Effector memory CD4-positive, alpha-beta T cell (primary cell): ENCODE data around the gene CTSD.

ENCODE experiments used
- DNase-seq, 3 donors: peaks; one replicate each; pipeline ENCODE4 v3.0.0-alpha.2; 2020
- H3K27ac ChIP-seq: 2 replicates; pipeline ENCODE4 v1.7.0; 2013; ENCODE audit warnings: mild to moderate bottlenecking, low read length, moderate library complexity; ENCODE audit not compliant: insufficient read depth, poor library complexity, severe bottlenecking
- H3K27me3 ChIP-seq: replicated peaks from 2 replicates; pipeline ENCODE4 v1.7.0; 2013; ENCODE audit warnings: mild to moderate bottlenecking, low read length; ENCODE audit not compliant: insufficient read depth, control insufficient read depth, poor library complexity, severe bottlenecking
- H3K36me3 ChIP-seq: 2 replicates; pipeline ENCODE4 v1.7.0; 2013; ENCODE audit warnings: mild to moderate bottlenecking, low read length, moderate library complexity; ENCODE audit not compliant: control insufficient read depth, insufficient read depth
- H3K4me1 ChIP-seq: 2 replicates; pipeline ENCODE4 v1.7.0; 2013; ENCODE audit warnings: low read length, mild to moderate bottlenecking; ENCODE audit not compliant: control insufficient read depth, insufficient read depth, poor library complexity, severe bottlenecking
- H3K4me3 ChIP-seq: 2 replicates; pipeline ENCODE4 v1.7.0; 2013; ENCODE audit warnings: low read length, low read depth, mild to moderate bottlenecking; ENCODE audit not compliant: insufficient read depth, poor library complexity, severe bottlenecking
- H3K9me3 ChIP-seq: 2 replicates; pipeline ENCODE4 v1.7.0; 2013; ENCODE audit warnings: mild to moderate bottlenecking, low read length, moderate library complexity; ENCODE audit not compliant: control insufficient read depth

CTSD gene

GRCh38 chr11:1749395-1750351 is 14.1 kb downstream of the CTSD start:
- Histone ChIP-seq H3K27ac (no peak overlapping the region), H3K4me3 (no peak overlapping the region), H3K9me3 (no peaks in the 10 kb centered on the region)

GRCh38 chr11:1748636-1749394 is 14.9 kb downstream of the CTSD start:
- DNase-seq, result no peak
- H3K9me3 ChIP-seq, result no peaks in the 10 kb centered on the region
- H3K4me3 ChIP-seq, result no peak overlapping the region
- H3K27me3 ChIP-seq, result peaks cover 7% of the 10 kb centered on the region
- no peak overlapping the region for H3K27ac ChIP-seq
- H3K4me1 ChIP-seq, result peaks cover 12% of the 10 kb centered on the region
- peaks cover 18% of the 10 kb centered on the region for H3K36me3 ChIP-seq

More at GRCh38 chr11:1749395-1750351, 14.1 kb downstream of the CTSD start:
- Histone ChIP-seq H3K4me1 (peaks cover 12% of the 10 kb centered on the region), H3K36me3 (peaks cover 26% of the 10 kb centered on the region), H3K27me3 (peaks cover 7% of the 10 kb centered on the region)
- DNase-seq, result no peak

GRCh38 chr11:1747753-1748635 is 15.7 kb downstream of the CTSD start:
- H3K36me3 ChIP-seq, result peaks cover 10% of the 10 kb centered on the region
- no peak overlapping the region for H3K27ac ChIP-seq
- no peaks in the 10 kb centered on the region for H3K9me3 ChIP-seq
- peaks cover 12% of the 10 kb centered on the region for H3K4me1 ChIP-seq
- no peak overlapping the region for H3K4me3 ChIP-seq
- no peak for DNase-seq
- H3K27me3 ChIP-seq, result peaks cover 7% of the 10 kb centered on the region

DNA sequence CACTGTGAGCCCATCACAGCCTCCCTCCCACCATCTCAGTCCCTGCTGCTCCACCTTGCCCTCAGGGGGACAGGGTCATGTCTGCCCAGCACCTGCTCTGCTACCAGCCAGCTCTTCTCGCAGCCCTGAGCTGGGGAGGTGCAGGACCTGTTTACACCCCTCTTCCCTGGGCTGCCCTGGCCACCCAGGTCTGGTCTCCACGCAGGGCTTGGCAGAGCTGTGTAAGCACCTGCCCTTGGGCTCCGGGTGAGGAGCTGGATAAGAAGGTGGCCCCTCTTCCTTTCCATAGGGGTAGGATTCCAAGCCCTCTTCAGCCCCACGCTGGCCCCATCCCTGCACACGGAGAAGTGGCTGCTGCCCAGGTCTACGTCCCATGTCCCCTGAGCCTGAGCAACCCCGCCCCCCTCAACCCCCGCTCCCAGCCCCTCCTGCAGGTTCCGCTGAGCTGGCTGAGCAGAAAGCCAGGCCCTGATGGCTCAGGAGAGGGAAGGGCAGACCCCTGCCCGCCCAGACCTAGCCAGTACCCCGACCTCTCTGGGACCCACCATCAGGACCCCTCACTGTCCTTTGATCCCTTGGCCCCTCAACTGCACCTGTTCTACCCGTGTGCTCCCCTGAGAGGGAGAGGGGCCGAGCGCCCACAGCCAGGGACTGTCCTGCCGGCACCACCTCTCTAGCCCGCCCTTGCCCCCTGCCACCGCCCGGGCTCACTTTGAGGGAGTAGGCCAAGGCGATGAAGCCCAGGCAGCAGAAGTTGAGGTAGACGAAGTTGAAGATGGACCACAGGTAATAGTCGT is 16.6 kb downstream of the CTSD start:
- peaks cover 1% of the 10 kb centered on the region for H3K36me3 ChIP-seq
- no peak overlapping the region for H3K27ac ChIP-seq
- peaks cover 7% of the 10 kb centered on the region for H3K27me3 ChIP-seq
- DNase-seq, result no peak
- peaks cover 12% of the 10 kb centered on the region for H3K4me1 ChIP-seq
- H3K9me3 ChIP-seq, result no peaks in the 10 kb centered on the region
- no peak overlapping the region for H3K4me3 ChIP-seq

DNA sequence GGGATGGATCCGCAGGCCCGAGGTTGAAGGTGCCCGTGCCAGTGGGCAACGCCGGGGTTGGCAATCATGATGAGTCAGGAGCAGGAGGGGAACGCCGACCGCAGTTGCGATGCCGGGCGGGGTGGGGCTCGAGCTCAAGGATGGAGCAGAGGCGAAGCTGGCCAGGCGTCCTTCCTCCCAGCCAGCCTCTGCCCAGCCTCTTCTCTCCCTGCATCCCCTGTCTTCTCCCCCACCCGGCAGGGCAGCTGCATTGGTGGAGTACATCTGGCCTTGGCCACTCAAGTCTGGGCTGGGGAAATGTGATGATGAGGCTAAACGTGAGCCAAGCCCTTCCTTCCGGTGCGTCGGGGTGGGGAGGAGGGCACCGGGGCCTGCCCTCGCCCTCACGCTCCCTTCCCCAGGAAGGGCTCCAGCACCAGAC is 17.2 kb downstream of the CTSD start:
- no peak overlapping the region for H3K27ac ChIP-seq
- no peaks in the 10 kb centered on the region for H3K9me3 ChIP-seq
- peaks cover 7% of the 10 kb centered on the region for H3K27me3 ChIP-seq
- H3K4me3 ChIP-seq, result no peak overlapping the region
- peaks cover 12% of the 10 kb centered on the region for H3K4me1 ChIP-seq
- no peak for DNase-seq
- H3K36me3 ChIP-seq, result no peaks in the 10 kb centered on the region

DNA sequence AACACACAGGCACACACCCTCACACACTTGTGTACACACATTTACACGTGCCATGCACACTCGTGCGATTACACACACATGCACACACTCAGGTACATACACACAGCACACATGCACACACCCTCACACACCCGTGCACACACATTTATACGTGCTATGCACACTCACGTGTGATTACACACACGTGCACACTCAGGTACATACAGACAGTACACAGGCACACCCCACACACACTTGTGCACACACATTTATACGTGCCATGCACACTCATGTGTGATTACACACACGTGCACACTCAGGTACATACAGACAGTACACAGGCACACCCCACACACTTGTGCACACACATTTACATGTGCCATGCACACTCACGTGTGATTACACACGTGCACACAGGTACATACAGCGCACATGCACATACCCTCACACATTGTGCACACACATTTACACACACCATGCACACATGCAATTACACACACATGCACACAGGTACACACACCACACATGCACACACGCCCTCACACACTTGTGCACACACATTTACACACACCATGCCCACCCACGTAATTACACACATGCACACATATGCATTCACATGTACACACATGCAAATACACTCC is 17.9 kb downstream of the CTSD start:
- no peaks in the 10 kb centered on the region for H3K36me3 ChIP-seq
- peaks cover 12% of the 10 kb centered on the region for H3K4me1 ChIP-seq
- H3K9me3 ChIP-seq, result no peaks in the 10 kb centered on the region
- H3K4me3 ChIP-seq, result no peak overlapping the region
- peaks cover 7% of the 10 kb centered on the region for H3K27me3 ChIP-seq
- no peak for DNase-seq
- H3K27ac ChIP-seq, result no peak overlapping the region

DNA sequence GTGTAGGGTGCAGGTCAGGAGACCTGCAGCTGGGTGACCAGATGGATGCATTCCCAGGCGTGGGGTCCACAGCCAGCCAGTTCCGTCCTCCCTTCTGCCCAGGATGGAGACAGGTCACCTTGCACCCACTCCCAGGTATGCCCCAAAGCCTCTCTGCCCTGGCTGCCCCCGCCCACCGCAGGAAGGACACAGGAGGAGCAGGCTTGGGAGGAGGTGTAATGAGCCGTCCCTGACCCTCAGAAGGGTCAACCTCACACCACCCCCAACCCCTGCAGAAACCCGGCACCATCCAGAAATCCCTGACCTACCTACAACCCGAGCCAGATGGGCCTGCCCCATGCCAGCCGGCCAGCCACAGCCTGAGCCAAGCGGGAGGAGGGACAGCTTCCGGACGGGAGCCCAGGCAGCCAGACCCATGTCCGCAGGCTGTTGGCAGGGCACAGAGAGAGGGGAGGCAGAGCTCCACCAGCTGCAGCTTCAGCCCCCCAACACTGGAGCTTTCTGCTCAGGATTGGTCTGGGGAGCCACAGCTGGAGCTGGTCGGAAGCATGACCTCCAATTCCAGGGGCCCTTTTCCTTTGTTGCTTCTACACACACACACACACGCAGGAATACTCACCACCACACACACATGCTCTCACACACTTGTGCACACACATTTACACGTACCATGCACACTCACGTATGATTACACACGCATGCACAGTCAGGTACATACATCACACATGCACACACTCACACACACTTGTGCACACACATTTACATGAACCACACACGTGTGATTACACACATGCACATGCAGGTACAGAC is 18.6 kb downstream of the CTSD start:
- Histone ChIP-seq H3K9me3 (no peaks in the 10 kb centered on the region), H3K27me3 (peaks cover 1% of the 10 kb centered on the region), H3K36me3 (no peaks in the 10 kb centered on the region), H3K4me1 (peaks cover 11% of the 10 kb centered on the region), H3K27ac (no peak overlapping the region), H3K4me3 (no peak overlapping the region)
- DNase-seq, result no peak

- H3K4me3 ChIP-seq, result no peak overlapping the region
- H3K27ac ChIP-seq, result no peak overlapping the region
- DNase-seq, result no peak
- H3K27me3 ChIP-seq, result no peaks in the 10 kb centered on the region
- H3K9me3 ChIP-seq, result no peaks in the 10 kb centered on the region
- H3K36me3 ChIP-seq, result no peaks in the 10 kb centered on the region
- H3K4me1 ChIP-seq, result peaks cover 4% of the 10 kb centered on the region
Observed at GRCh38 chr11:1744137-1744886, 19.4 kb downstream of the CTSD start.
